ENCODE results near the gene GPR107.

- TF ChIP-seq RAD21 (IDR thresholded peaks at IDR 0.05; ENCODE audit: low read depth) (no peak), TCF12 (IDR thresholded peaks at IDR 0.05; ENCODE audit: low read depth) (no peak), REST (IDR thresholded peaks at IDR 0.05; ENCODE audit: low read depth) (no peak), EP300 (IDR thresholded peaks at IDR 0.05; ENCODE audit: borderline replicate concordance) (no peak)
These were observed 48.2 kb downstream of the GPR107 start for GRCh38 chr9:130101915-130102314.
